ENCODE results near the gene DPH5. TPM values are rescaled to one million over a fixed set of nuclear protein-coding genes. Genes with fewer than 3 reads are reported as not detected.

DPH5 gene
- total and polyA plus RNA-seq, 2 experiments from 2014 or later = 35.8 to 39.2 TPM

GRCh38 chr1:101055623-101056022 is 30.0 kb upstream of the DPH5 start:
- H3K9me3 ChIP-seq (ENCODE audit: low read depth) = no peaks in the 10 kb centered on the region
- peaks cover 26% of the 10 kb centered on the region for H3K4me1 ChIP-seq (ENCODE audit: low read depth)
- no peak for DNase-seq (ENCODE audit: low read depth in 1 of 2, low spot score in 1 of 2)
- TF ChIP-seq CTCF (IDR thresholded peaks at IDR 0.05; ENCODE audit: low read depth, low read length) = no peak
- H3K27me3 ChIP-seq = no peaks in the 10 kb centered on the region
- no peak overlapping the region for H3K27ac ChIP-seq
- H3K4me3 ChIP-seq = no peak overlapping the region
- no peaks in the 10 kb centered on the region for H3K36me3 ChIP-seq

- Histone ChIP-seq H3K4me1 (ENCODE audit: low read depth) (peaks cover 17% of the 10 kb centered on the region), H3K27me3 (no peaks in the 10 kb centered on the region), H3K36me3 (no peaks in the 10 kb centered on the region), H3K9me3 (ENCODE audit: low read depth) (no peaks in the 10 kb centered on the region), H3K27ac (peak overlapping the region; percentile 14), H3K4me3 (no peak overlapping the region)
- no peak for TF ChIP-seq CTCF (IDR thresholded peaks at IDR 0.05; ENCODE audit: low read depth, low read length)
- DNase-seq (ENCODE audit: low read depth in 1 of 2, low spot score in 1 of 2) = no peak
These were observed 26.4 kb upstream of the DPH5 start for GRCh38 chr1:101051688-101052638.

- Histone ChIP-seq H3K36me3 (no peaks in the 10 kb centered on the region), H3K4me1 (ENCODE audit: low read depth) (peaks cover 17% of the 10 kb centered on the region), H3K9me3 (ENCODE audit: low read depth) (no peaks in the 10 kb centered on the region), H3K27me3 (no peaks in the 10 kb centered on the region), H3K27ac (no peak overlapping the region), H3K4me3 (no peak overlapping the region)
- no peak for TF ChIP-seq CTCF (IDR thresholded peaks at IDR 0.05; ENCODE audit: low read depth, low read length)
- no peak for DNase-seq (ENCODE audit: low read depth in 1 of 2, low spot score in 1 of 2)
These were observed 25.3 kb upstream of the DPH5 start for GRCh38 chr1:101050869-101051268.

- Histone ChIP-seq H3K4me3 (no peak overlapping the region), H3K27ac (no peak overlapping the region), H3K4me1 (ENCODE audit: low read depth) (peaks cover 7% of the 10 kb centered on the region), H3K36me3 (no peaks in the 10 kb centered on the region), H3K9me3 (ENCODE audit: low read depth) (no peaks in the 10 kb centered on the region), H3K27me3 (no peaks in the 10 kb centered on the region)
- DNase-seq (ENCODE audit: low read depth in 1 of 2, low spot score in 1 of 2) = no peak
- no peak for TF ChIP-seq CTCF (IDR thresholded peaks at IDR 0.05; ENCODE audit: low read depth, low read length)
These were observed 19.2 kb upstream of the DPH5 start for GRCh38 chr1:101044749-101045148.

- Histone ChIP-seq H3K4me1 (ENCODE audit: low read depth) (peaks cover 7% of the 10 kb centered on the region), H3K27ac (no peak overlapping the region), H3K27me3 (no peaks in the 10 kb centered on the region), H3K4me3 (no peak overlapping the region), H3K9me3 (ENCODE audit: low read depth) (no peaks in the 10 kb centered on the region), H3K36me3 (no peaks in the 10 kb centered on the region)
- TF ChIP-seq CTCF (IDR thresholded peaks at IDR 0.05; ENCODE audit: low read depth, low read length) = no peak
- no peak for DNase-seq (ENCODE audit: low read depth in 1 of 2, low spot score in 1 of 2)
These were observed 18.7 kb upstream of the DPH5 start for GRCh38 chr1:101044259-101044658.

Measured in cardiac muscle cell (in vitro differentiated cells and primary cell).